GM19395 (cell line): Measurements from ENCODE around the gene PTK7.

Experiments used
- ATAC-seq: cut with Tn5 transposase; IDR thresholded peaks from one replicate; pipeline ENCODE4 v1.9.1; 2021; ENCODE audit warnings: mild to moderate bottlenecking, moderate library complexity; ENCODE audit not compliant: unreplicated experiment

The PTK7 gene

GRCh38 chr6:43142101-43142500 lies 66.0 kb downstream of the PTK7 start:
- no peak for ATAC-seq

GRCh38 chr6:43143235-43144128 lies 67.4 kb downstream of the PTK7 start:
- no peak for ATAC-seq

GRCh38 chr6:43144879-43145278 lies 68.8 kb downstream of the PTK7 start:
- ATAC-seq: no peak

- no peak for ATAC-seq
Measured at GRCh38 chr6:43146261-43146660, 70.1 kb downstream of the PTK7 start.

GRCh38 chr6:43146709-43147688 lies 70.9 kb downstream of the PTK7 start:
- ATAC-seq: no peak

- ATAC-seq: no peak
Measured at GRCh38 chr6:43147691-43148477, 71.8 kb downstream of the PTK7 start.

- no peak for ATAC-seq
Measured at GRCh38 chr6:43149265-43149664, 73.2 kb downstream of the PTK7 start.

GRCh38 chr6:43150051-43150751 lies 74.1 kb downstream of the PTK7 start:
- no peak for ATAC-seq

- ATAC-seq: no peak
Measured at GRCh38 chr6:43159599-43159998, 83.5 kb downstream of the PTK7 start.

- ATAC-seq: no peak
Measured at GRCh38 chr6:43163899-43164298, 87.8 kb downstream of the PTK7 start.

- no peak for ATAC-seq
Measured at GRCh38 chr6:43170417-43170930, 94.4 kb downstream of the PTK7 start.

GRCh38 chr6:43170931-43171706 lies 95.0 kb downstream of the PTK7 start, which contains the start of gene SRF:
TSS of gene SRF (plus strand) at chr6:43171269. CDS start at chr6:43171657, 388 bp downstream.
- peak; percentile 59 for ATAC-seq

GRCh38 chr6:43171707-43172103 lies 95.6 kb downstream of the PTK7 start:
- ATAC-seq: no peak

- ATAC-seq: no peak
Measured at GRCh38 chr6:43172104-43173007, 96.2 kb downstream of the PTK7 start.

GRCh38 chr6:43173591-43174262 lies 97.6 kb downstream of the PTK7 start:
- no peak for ATAC-seq

- ATAC-seq: peak; percentile 68
Measured at GRCh38 chr6:43174263-43175112, 98.4 kb downstream of the PTK7 start.
